Heart right ventricle (tissue), 16 donors: ENCODE data around the gene NAXE. TPM values are rescaled to one million over a fixed set of nuclear protein-coding genes. Genes with fewer than 3 reads are reported as not detected.

ENCODE experiments used
- ATAC-seq, 8 donors: fragments of 200-7000 bp; cut with Tn5 transposase; one replicate each; pipeline ENCODE4 v1.9.1; 2020; ENCODE audit warnings: mild to moderate bottlenecking in 8 of 8, moderate library complexity in 8 of 8, moderate number of reproducible peaks in 1 of 8
- DNase-seq, 2 donors: peaks; one replicate each; pipeline ENCODE4 v3.0.0-alpha.2; 2020
- H3K27ac ChIP-seq, 10 donors: fragments of 200-600 bp; sonication (generic) in 2 of 10; one replicate each; pipeline versions ENCODE4 v1.5.0 to v1.8.0; 2020 to 2022; ENCODE audit warnings: mild to moderate bottlenecking in 3 of 10
- H3K27me3 ChIP-seq, 7 donors: fragments of 200-600 bp; one replicate each; pipeline ENCODE4 v1.8.0; 2021 to 2022; ENCODE audit warnings: mild to moderate bottlenecking in 2 of 7
- H3K36me3 ChIP-seq, 9 donors: fragments of 200-600 bp; sonication (generic) in 1 of 9; one replicate each; pipeline versions ENCODE4 v1.5.0 to v1.8.0; 2020 to 2022; ENCODE audit warnings: mild to moderate bottlenecking in 2 of 9
- H3K4me1 ChIP-seq, 9 donors: fragments of 200-600 bp; sonication (generic) in 1 of 9; one replicate each; pipeline versions ENCODE4 v1.5.0 to v1.8.0; 2020 to 2022; ENCODE audit warnings: mild to moderate bottlenecking in 4 of 9
- H3K4me3 ChIP-seq, 10 donors: fragments of 200-600 bp; sonication (generic) in 2 of 10; one replicate each; pipeline versions ENCODE4 v1.5.0 to v1.8.0; 2020 to 2022; ENCODE audit warnings: mild to moderate bottlenecking in 7 of 10, moderate library complexity in 2 of 10
- H3K9me3 ChIP-seq, 11 donors: fragments of 200-600 bp in 10 of 11; sonication (generic) in 2 of 11; one replicate each; pipeline versions ENCODE4 v1.5.0 to v1.8.0; 2013 to 2022; ENCODE audit warnings: mild to moderate bottlenecking in 2 of 11, control low read depth in 1 of 11, moderate library complexity in 1 of 11
- WGBS, 2 donors: extraction: QIAGEN DNeasy Blood & Tissue Kit; methylation state at CpG; one replicate each; pipeline ENCODE4 v1.1.7; 2013; ENCODE audit warnings: inconsistent platforms in 1 of 2; 5-methylcytosine and 5-hydroxymethylcytosine counted together
- intact Hi-C, 10 donors: fragments of 100-400 bp; cut with DNase I; formaldehyde crosslinking; loops; one replicate each; pipeline versions ENCODE4 v1.11.1 to v1.14.2; 2022
- polyA plus RNA-seq, 2 donors: library from polyadenylated mRNA; stranded (reverse); fragments of 200-250 nt; gene quantifications; one replicate each; pipeline ENCODE4 v1.2.3, GENCODE V29; 2013
- total RNA-seq, 10 donors: library from RNA; stranded (reverse); fragmentation: NEBNext Ultra II Directional in 3 of 10; extraction: Animal tissue kit (Norgen Biotek cat#: 25700) in 3 of 10; gene quantifications; one replicate each; pipeline versions ENCODE4 v1.2.1 to v1.2.4, GENCODE V29; 2021 to 2023
- TF ChIP-seq, protein P1 (sequence below), 9 donors: fragments of 200-600 bp; sonication (generic) in 2 of 9; IDR thresholded peaks; one replicate each; pipeline versions ENCODE4 v1.5.0 to v1.8.0; 2021 to 2022; ENCODE audit warnings: antibody characterized with exemption in 9 of 9, mild to moderate bottlenecking in 5 of 9, moderate library complexity in 1 of 9
- donor health status: Arrhythmogenic right ventricular cardiomyopathy.
- donor health status: ischemic (EF 13 %, LVEDD 7.1; RV severe dilation, severe dysfunction).
- donor health status: healthy with polysubstance abuse.
- donor health status: DM: no; HTN: yes; CAD: no.
- donor health status: DM: no; HTN: no; CAD: no.
- donor health status: ischemic (EF 25% LVEDD 6.9; RV normal size, moderate dysfunction).
- donor health status: ischemic (EF 25% LVEDD 5.7; RV mildly dilated, moderate dysfunction).
- donor health status: healthy.
- donor health status: DM: yes; HTN: yes; CAD: no.
- donor health status: Ischemic cardiomyopathy.
- donor health status: ischemic (EF 35%, LVEDD 5.7; RV mildly dilated, moderate dysfunction).
- donor health status: nonischemic (EF 11% LVEDD 7.7; RV severe dilation, severe dysfunction).
- donor health status: DM: yes; HTN: yes; CAD: no.
- donor health status: PGD.
- donor health status: ischemic (EF 29% LVEDD 5.4; RV normal size, mild dysfunction).
- donor health status: nonischemic (EF 23%, LVEDD 6.1; RV moderate dilation, normal function).

NAXE gene
- total and polyA plus RNA-seq, 12 donors = 59.8 to 134 (median 108) TPM

DNA sequence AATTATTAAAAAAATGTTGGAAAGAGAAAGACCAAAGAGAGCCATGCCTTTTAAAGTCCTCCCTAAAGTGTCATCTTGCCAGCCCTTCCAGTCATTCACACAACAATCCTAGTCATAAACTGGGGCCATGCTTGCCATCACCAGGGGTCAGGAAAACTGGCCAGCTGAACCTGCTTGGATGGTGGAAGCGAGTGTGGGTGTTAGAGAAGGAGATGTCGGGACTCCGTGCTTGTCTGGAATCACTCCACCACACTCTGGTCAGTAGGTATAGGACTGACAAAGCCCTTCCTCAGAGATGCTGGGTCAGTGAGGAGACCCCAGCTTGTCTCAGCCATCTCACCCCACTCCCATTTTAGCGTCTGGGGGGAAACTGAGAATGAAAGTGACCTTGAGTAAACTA lies 24.4 kb downstream of the NAXE start:
- WGBS, 2 donors = 22 to 43% methylated on average over 4 of the region's 4 CpGs
- Histone ChIP-seq H3K4me3 (peak overlapping the region in 2 of 10 donors; percentile 2 to 9), H3K27me3 (peaks cover 0 to 38% (median 0%) of the 10 kb centered on the region in 7 donors), H3K9me3 (no peaks in the 10 kb centered on the region), H3K27ac (peak overlapping the region in 9 of 10 donors; percentile 33 to 76 (median 65)), H3K4me1 (peaks cover 6 to 29% (median 20%) of the 10 kb centered on the region in 9 donors), H3K36me3 (no peaks in the 10 kb centered on the region)
- TF ChIP-seq, protein P1, sequence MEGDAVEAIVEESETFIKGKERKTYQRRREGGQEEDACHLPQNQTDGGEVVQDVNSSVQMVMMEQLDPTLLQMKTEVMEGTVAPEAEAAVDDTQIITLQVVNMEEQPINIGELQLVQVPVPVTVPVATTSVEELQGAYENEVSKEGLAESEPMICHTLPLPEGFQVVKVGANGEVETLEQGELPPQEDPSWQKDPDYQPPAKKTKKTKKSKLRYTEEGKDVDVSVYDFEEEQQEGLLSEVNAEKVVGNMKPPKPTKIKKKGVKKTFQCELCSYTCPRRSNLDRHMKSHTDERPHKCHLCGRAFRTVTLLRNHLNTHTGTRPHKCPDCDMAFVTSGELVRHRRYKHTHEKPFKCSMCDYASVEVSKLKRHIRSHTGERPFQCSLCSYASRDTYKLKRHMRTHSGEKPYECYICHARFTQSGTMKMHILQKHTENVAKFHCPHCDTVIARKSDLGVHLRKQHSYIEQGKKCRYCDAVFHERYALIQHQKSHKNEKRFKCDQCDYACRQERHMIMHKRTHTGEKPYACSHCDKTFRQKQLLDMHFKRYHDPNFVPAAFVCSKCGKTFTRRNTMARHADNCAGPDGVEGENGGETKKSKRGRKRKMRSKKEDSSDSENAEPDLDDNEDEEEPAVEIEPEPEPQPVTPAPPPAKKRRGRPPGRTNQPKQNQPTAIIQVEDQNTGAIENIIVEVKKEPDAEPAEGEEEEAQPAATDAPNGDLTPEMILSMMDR (IDR thresholded peaks at IDR 0.05) = no peak
- DNase-seq (no peak), ATAC-seq (peak in 6 of 8 donors; percentile 11 to 32 (median 25))
- intact Hi-C loops = loop anchor here in 2 of 10 donors (5.0 to 10.0 kb wide), 2 partner anchors 34 to 161 kb away; no protein-coding TSS in a partner anchor

DNA sequence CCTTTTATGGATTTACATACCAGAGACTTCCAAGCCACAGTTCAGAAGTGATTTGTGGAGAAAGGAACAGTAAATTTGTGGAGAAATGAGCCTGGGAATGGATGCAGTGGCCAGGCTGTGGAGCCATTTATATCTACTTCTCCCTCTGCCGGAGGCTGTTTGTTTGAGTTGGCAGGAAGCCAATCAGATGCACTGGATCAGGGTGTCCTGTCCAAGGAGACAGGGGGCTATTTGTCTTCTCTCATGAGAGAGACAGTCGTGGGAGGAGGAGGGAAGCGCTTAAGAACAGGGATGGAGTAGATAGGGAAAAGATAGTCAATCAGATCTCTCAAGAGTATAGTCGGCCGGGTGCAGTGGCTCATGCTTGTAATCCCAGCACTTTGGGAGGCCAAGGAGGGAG lies 24.9 kb downstream of the NAXE start:
- Histone ChIP-seq H3K4me3 (peak overlapping the region in 2 of 10 donors; percentile 2 to 9), H3K36me3 (no peaks in the 10 kb centered on the region), H3K27ac (peak overlapping the region in 7 of 10 donors; percentile 33 to 69 (median 65)), H3K27me3 (peaks cover 0 to 38% (median 0%) of the 10 kb centered on the region in 7 donors), H3K9me3 (no peaks in the 10 kb centered on the region), H3K4me1 (peaks cover 6 to 29% (median 20%) of the 10 kb centered on the region in 9 donors)
- intact Hi-C loops = loop anchor here in 2 of 10 donors (5.0 to 10.0 kb wide), 2 partner anchors 34 to 162 kb away; no protein-coding TSS in a partner anchor
- peak in 1 of 2 donors; percentile 76 for DNase-seq
- peak; percentile 69 to 93 (median 82) for ATAC-seq
- 4 to 14% methylated on average over 5 of the region's 5 CpGs for WGBS, 2 donors
- TF ChIP-seq, protein P1 (IDR thresholded peaks at IDR 0.05) = peak in 4 of 9 donors; percentile 13 to 43 (median 32)

DNA sequence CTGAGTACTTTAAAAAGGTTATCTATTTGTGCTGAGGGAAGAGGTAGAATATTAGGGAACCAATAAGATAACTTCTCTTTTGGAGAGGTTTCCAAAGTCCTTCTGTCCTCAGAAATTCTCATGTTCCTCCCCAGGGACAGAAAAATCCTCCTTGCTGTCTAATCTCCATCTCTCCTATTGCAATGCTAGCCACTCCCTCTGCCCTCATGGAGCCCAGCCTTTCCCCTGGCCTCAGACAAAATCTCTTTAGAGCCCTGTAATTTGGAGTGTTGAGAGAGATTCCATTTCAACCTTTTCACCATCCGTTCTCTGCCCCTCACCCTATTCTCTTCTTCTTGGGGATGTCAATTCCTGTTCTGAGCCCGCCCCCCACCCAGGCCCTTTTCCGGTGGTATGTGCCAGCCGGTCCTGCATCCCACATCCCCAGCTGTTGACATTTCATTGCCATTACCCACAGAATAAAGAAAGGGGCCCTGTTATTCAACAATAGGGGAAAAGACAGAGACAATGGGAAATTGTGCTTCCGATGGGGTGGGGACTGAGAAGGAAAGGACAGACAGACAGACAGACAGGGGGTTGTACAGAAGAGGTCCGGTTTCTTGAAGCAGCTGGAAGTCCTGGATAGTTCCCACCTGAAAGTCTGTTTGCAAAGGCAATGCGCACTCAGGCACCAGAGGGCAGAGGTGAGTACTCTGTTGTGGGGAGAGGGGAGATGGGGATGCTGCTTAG lies 27.4 kb downstream of the NAXE start, which contains the start of gene HAPLN2:
Gene HAPLN2, plus strand, starts transcription at position 563 of the 729 bp plus-strand sequence. CDS start 4,076 bp downstream, outside the sequence.
- no peaks in the 10 kb centered on the region for H3K36me3 ChIP-seq
- TF ChIP-seq, protein P1 (IDR thresholded peaks at IDR 0.05) = peak in 6 of 9 donors; percentile 18 to 42 (median 28)
- H3K27me3 ChIP-seq = peaks cover 5 to 59% (median 8%) of the 10 kb centered on the region in 7 donors
- no peak for DNase-seq
- 18 to 21% methylated on average over 7 of the region's 7 CpGs for WGBS, 2 donors
- H3K9me3 ChIP-seq = no peaks in the 10 kb centered on the region
- H3K4me3 ChIP-seq = no peak within 1 kb of the TSS
- intact Hi-C loops = loop anchor here in 2 of 10 donors (5.0 to 10.0 kb wide), 2 partner anchors 37 to 164 kb away; no protein-coding TSS in a partner anchor
- peaks cover 10 to 36% (median 26%) of the 10 kb centered on the region in 9 donors for H3K4me1 ChIP-seq
- no peak for ATAC-seq
- H3K27ac ChIP-seq = no peak within 1 kb of the TSS

DNA sequence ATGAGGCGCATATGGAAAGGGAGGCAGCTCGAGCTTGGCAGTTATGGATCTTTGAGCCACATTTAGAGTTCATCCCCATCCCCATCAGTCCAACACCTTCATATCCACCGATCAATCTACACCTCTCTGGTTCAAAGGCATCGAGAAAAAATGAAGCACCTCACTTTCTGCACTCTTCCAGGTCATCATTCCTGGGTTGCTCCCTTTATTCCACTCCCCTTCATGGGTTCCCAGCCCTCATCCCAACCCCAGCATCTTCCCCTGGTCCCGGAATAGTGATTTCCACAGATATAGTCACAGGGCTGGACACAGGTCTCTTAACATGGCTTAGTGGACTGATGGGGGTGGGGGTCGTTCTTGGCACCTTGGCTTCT lies 28.0 kb downstream of the NAXE start:
- no peak for DNase-seq
- Histone ChIP-seq H3K9me3 (no peaks in the 10 kb centered on the region), H3K4me1 (peaks cover 12 to 41% (median 31%) of the 10 kb centered on the region in 9 donors), H3K27me3 (peaks cover 10 to 64% (median 14%) of the 10 kb centered on the region in 7 donors), H3K36me3 (no peaks in the 10 kb centered on the region), H3K27ac (no peak overlapping the region), H3K4me3 (no peak overlapping the region)
- ATAC-seq = no peak
- TF ChIP-seq, protein P1 (IDR thresholded peaks at IDR 0.05) = peak in 1 of 9 donors; percentile 2
- intact Hi-C loops = loop anchor here in 2 of 10 donors (5.0 to 10.0 kb wide), 2 partner anchors 37 to 165 kb away; no protein-coding TSS in a partner anchor
- 33 to 37% methylated on average over 6 of the region's 6 CpGs for WGBS, 2 donors
